HepG2 (cell line): Measurements from ENCODE around the gene PLEKHA3. TPM values are rescaled to one million over a fixed set of nuclear protein-coding genes. Genes with fewer than 3 reads are reported as not detected.
A peak's percentile ranks its signal among the peaks of the same experiment; 100 is the strongest.

Experiments
- ADNP ChIP-seq: sonication (generic); formaldehyde crosslinking; IDR thresholded peaks from 2 replicates; pipeline ENCODE4 v1.4.0; 2020; ENCODE audit warnings: missing genetic modification reagents
- AHR ChIP-seq: IDR thresholded peaks from 2 replicates; pipeline ENCODE4 v1.6.1; 2018; ENCODE audit warnings: missing genetic modification reagents, missing compliant biosample characterization
- CHD4 ChIP-seq: fragments of 200-600 bp; sonication (generic); IDR thresholded peaks from 2 replicates; pipeline ENCODE4 v1.7.0; 2017; ENCODE audit warnings: mild to moderate bottlenecking, low read length, borderline replicate concordance
- FLYWCH1 ChIP-seq: sonication (generic); formaldehyde crosslinking; IDR thresholded peaks from 2 replicates; pipeline ENCODE4 v1.8.1; 2023; ENCODE audit warnings: mild to moderate bottlenecking, missing genetic modification reagents
- GRHL1 ChIP-seq: sonication (generic); formaldehyde crosslinking; conservative IDR thresholded peaks from 2 replicates; pipeline ENCODE4 v1.8.0; 2022; ENCODE audit warnings: missing genetic modification reagents
- IKZF4 ChIP-seq: sonication (generic); formaldehyde crosslinking; IDR thresholded peaks from 2 replicates; pipeline ENCODE4 v1.5.1; 2020; ENCODE audit warnings: borderline replicate concordance, mild to moderate bottlenecking, low read depth, missing genetic modification reagents; ENCODE audit errors: not compliant biosample characterization
- MXD3 ChIP-seq: IDR thresholded peaks from 2 replicates; pipeline ENCODE4 v1.6.1; 2016; ENCODE audit warnings: mild to moderate bottlenecking, missing biosample characterization, missing genetic modification reagents
- PCBP1 ChIP-seq: fragments of 200-400 bp; formaldehyde crosslinking; IDR thresholded peaks from 2 replicates; pipeline ENCODE4 v1.6.1; 2017; ENCODE audit warnings: mild to moderate bottlenecking, low read depth, low read length, borderline replicate concordance
- SMAD9 ChIP-seq: sonication (generic); formaldehyde crosslinking; IDR thresholded peaks from 2 replicates; pipeline ENCODE4 v1.5.1; 2020; ENCODE audit warnings: mild to moderate bottlenecking, missing genetic modification reagents
- STAG1 ChIP-seq: sonication (generic); formaldehyde crosslinking; IDR thresholded peaks from 2 replicates; pipeline ENCODE4 v1.4.0; 2020; ENCODE audit warnings: missing genetic modification reagents
- TBP ChIP-seq: sonication (generic); formaldehyde crosslinking; IDR thresholded peaks from 2 replicates; pipeline ENCODE4 v1.5.0; 2020; ENCODE audit warnings: missing genetic modification reagents
- ZEB1 ChIP-seq: IDR thresholded peaks from 2 replicates; pipeline ENCODE4 v1.6.1; 2012; ENCODE audit warnings: mild to moderate bottlenecking, low read depth, inconsistent platforms; ENCODE audit not compliant: insufficient replicate concordance
- ZHX1 ChIP-seq: sonication (generic); formaldehyde crosslinking; IDR thresholded peaks from 2 replicates; pipeline ENCODE4 v1.8.1; 2022; ENCODE audit warnings: low read depth, mild to moderate bottlenecking, missing genetic modification reagents
- ZNF256 ChIP-seq: sonication (generic); formaldehyde crosslinking; conservative IDR thresholded peaks from 2 replicates; pipeline ENCODE4 v1.4.0; 2020; ENCODE audit warnings: missing genetic modification reagents
- ZNF550 ChIP-seq: sonication (generic); formaldehyde crosslinking; IDR thresholded peaks from 2 replicates; pipeline ENCODE4 v1.4.0; 2020; ENCODE audit warnings: mild to moderate bottlenecking, missing genetic modification reagents, borderline replicate concordance
- ZNF576 ChIP-seq: sonication (generic); formaldehyde crosslinking; IDR thresholded peaks from 2 replicates; pipeline ENCODE4 v1.4.0; 2020; ENCODE audit warnings: mild to moderate bottlenecking, missing genetic modification reagents
- ZNF652 ChIP-seq: IDR thresholded peaks from 2 replicates; pipeline ENCODE4 v1.6.1; 2016; ENCODE audit warnings: low read depth, borderline replicate concordance
- ZNF672 ChIP-seq: sonication (generic); formaldehyde crosslinking; IDR thresholded peaks from 2 replicates; pipeline ENCODE4 v1.8.1; 2022; ENCODE audit warnings: missing genetic modification reagents
- ZNF746 ChIP-seq: sonication (generic); formaldehyde crosslinking; IDR thresholded peaks from 2 replicates; pipeline ENCODE4 v1.8.0; 2022; ENCODE audit warnings: mild to moderate bottlenecking, missing genetic modification reagents
- polyA plus RNA-seq, 8 experiments: library from polyadenylated mRNA; depleted of rRNA in 3 of 8; stranded (reverse) in 7 of 8; unstranded in 1 of 8; fragments of >200 nt; fragmentation: Illumina TruSeq in 4 of 8; extraction: Trizol in 4 of 8; gene quantifications; 2 replicates each; pipeline versions ENCODE4 v1.2.1 to v1.2.3, GENCODE V29; 2011 to 2016; ENCODE audit warnings: low read depth in 4 of 8, missing spikeins in 1 of 8, mixed read lengths in 1 of 8; ENCODE audit not compliant: insufficient read depth in 1 of 8
- total RNA-seq, 5 experiments: library from RNA; depleted of rRNA; stranded (reverse); fragments of >200 nt; fragmentation: Illumina TruSeq; extraction: Trizol; gene quantifications; 2 replicates each; pipeline ENCODE4 v1.2.3, GENCODE V29; 2016; ENCODE audit warnings: low read depth in 1 of 5

PLEKHA3 gene
- total and polyA plus RNA-seq, 2 of the 13 experiments (the other 11 are each of a cell fraction or from before 2014, with no cell fraction given): 11.7 to 23.1 TPM

- TF ChIP-seq ZHX1 (CRISPR knock-in tag) (peak; percentile 28; the same call in 1 of the 2 replicates), ZNF576 (no peak), CHD4 (no peak), ZNF652 (CRISPR knock-in tag) (no peak), ZNF550 (CRISPR knock-in tag) (no peak), ZNF672 (no peak), SMAD9 (no peak), STAG1 (CRISPR knock-in tag) (no peak; the same call in 1 of the 2 replicates), MXD3 (CRISPR knock-in tag) (no peak), ZNF746 (CRISPR knock-in tag) (no peak), GRHL1 (CRISPR knock-in tag) (no peak), TBP (CRISPR knock-in tag) (no peak; the same call in 1 of the 2 replicates), ZNF256 (CRISPR knock-in tag) (0 out of 2 replicates have a peak, but pooled peaks have one; percentile 55), IKZF4 (no peak), PCBP1 (no peak), ADNP (CRISPR knock-in tag) (no peak), AHR (CRISPR knock-in tag) (no peak), ZEB1 (no peak), FLYWCH1 (CRISPR knock-in tag) (no peak)
These were observed at the start of gene PLEKHA3 (continued) for GRCh38 chr2:178480227-178481181.
